Stimulated activated CD8-positive, alpha-beta memory T cell treated with anti-CD3 and anti-CD28 coated beads, Interleukin-7, amount 100 ng/mL, for 48 hours (primary cell): ENCODE data around the gene GNAQ.
"Not testable (repeated sequence)": the region's sequence is repeated elsewhere in the genome, so short reads cannot be mapped to it uniquely, and the experiment has no call there.

Experiments used
- DNase-seq, 2 donors: peaks; one replicate each; pipeline ENCODE4 v3.0.0-alpha.2; 2020; ENCODE audit warnings: low read depth in 1 of 2; ENCODE audit errors: extremely low read depth in 1 of 2

The GNAQ gene

GRCh38 chr9:77710965-77711648 lies 320.5 kb downstream of the GNAQ start:
- no peak for DNase-seq

GRCh38 chr9:77710316-77710715 lies 321.3 kb downstream of the GNAQ start:
- no peak for DNase-seq

GRCh38 chr9:77708064-77708815 lies 323.4 kb downstream of the GNAQ start:
- no peak for DNase-seq

GRCh38 chr9:77707383-77708063 lies 324.1 kb downstream of the GNAQ start:
- no peak for DNase-seq

- no peak for DNase-seq
These were observed 326.0 kb downstream of the GNAQ start for GRCh38 chr9:77705636-77706035.

GRCh38 chr9:77702521-77703390 lies 328.9 kb downstream of the GNAQ start:
- not testable (repeated sequence) for DNase-seq

- DNase-seq: no peak
These were observed 334.2 kb downstream of the GNAQ start for GRCh38 chr9:77697238-77697984.

- DNase-seq: not testable (repeated sequence)
These were observed 340.9 kb downstream of the GNAQ start for GRCh38 chr9:77690723-77691122.

GRCh38 chr9:77690119-77690518 lies 341.5 kb downstream of the GNAQ start:
- not testable (repeated sequence) for DNase-seq

- DNase-seq: not testable (repeated sequence)
These were observed 343.9 kb downstream of the GNAQ start for GRCh38 chr9:77687737-77688136.

- no peak for DNase-seq
These were observed 351.0 kb downstream of the GNAQ start for GRCh38 chr9:77680581-77680980.

GRCh38 chr9:77679661-77680368 lies 351.8 kb downstream of the GNAQ start:
- DNase-seq: no peak

- DNase-seq: no peak
These were observed 352.5 kb downstream of the GNAQ start for GRCh38 chr9:77679088-77679487.

GRCh38 chr9:77677957-77678535 lies 353.6 kb downstream of the GNAQ start:
- DNase-seq: no peak

GRCh38 chr9:77677397-77677796 lies 354.2 kb downstream of the GNAQ start:
- DNase-seq: no peak

- no peak for DNase-seq
These were observed 357.4 kb downstream of the GNAQ start for GRCh38 chr9:77673941-77674791.

GRCh38 chr9:77672183-77672582 lies 359.4 kb downstream of the GNAQ start:
- DNase-seq: no peak

GRCh38 chr9:77667151-77667550 lies 364.5 kb downstream of the GNAQ start:
- DNase-seq: no peak
